ENCODE measurements around the gene ANXA1. TPM values are rescaled to one million over a fixed set of nuclear protein-coding genes. Genes with fewer than 3 reads are reported as not detected.

The ANXA1 gene
- total RNA-seq, 1 experiment from 2014 or later = 430 TPM

DNA sequence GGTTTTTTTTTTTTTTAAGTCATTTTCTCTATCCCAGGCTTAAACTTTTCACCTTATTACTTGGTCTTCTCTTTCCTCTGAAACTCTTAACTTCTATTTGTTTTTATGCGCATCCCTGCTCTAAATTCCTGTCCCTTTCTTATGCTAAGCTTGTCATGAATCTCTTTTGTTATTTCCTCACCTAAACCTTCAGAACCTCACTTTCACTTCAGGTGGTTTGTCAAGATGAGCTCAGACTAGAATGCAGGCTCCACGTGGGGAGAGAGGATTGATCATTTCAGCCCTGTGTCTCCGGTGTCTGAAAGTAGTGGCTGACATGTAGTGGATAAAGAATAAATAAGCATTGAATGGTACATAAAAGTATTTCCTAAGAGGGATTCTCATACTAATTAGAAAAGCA, 63.6 kb downstream of the ANXA1 start:
- POLR2A ChIA-PET (ENCODE audit: low non-redundant PET) = no interaction called here
- CTCF ChIA-PET = interaction anchor here (0.6 to 0.7 kb wide), 2 partner anchors 137 to 147 kb away, joined by 3 to 9 read pairs; no protein-coding TSS in a partner anchor

DNA sequence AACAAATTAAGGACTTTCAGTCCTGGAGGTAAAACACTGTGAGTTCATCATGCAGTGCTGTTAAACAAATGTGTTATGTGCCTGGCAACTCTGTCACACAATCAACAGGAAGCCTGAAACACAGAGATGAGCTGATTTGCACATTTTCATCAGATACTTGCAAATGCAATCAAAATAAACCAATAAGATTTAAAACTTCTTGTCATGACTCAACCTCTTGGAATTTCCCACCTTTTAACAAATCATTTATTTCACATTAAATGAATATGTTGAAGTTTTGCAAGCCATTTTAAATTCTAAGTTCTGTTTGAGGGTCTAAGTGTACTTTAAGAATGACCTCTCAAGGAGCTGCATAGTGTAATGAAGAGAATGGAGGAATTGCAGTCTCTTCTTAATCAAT, 64.4 kb downstream of the ANXA1 start:
- TF ChIP-seq, protein P1, sequence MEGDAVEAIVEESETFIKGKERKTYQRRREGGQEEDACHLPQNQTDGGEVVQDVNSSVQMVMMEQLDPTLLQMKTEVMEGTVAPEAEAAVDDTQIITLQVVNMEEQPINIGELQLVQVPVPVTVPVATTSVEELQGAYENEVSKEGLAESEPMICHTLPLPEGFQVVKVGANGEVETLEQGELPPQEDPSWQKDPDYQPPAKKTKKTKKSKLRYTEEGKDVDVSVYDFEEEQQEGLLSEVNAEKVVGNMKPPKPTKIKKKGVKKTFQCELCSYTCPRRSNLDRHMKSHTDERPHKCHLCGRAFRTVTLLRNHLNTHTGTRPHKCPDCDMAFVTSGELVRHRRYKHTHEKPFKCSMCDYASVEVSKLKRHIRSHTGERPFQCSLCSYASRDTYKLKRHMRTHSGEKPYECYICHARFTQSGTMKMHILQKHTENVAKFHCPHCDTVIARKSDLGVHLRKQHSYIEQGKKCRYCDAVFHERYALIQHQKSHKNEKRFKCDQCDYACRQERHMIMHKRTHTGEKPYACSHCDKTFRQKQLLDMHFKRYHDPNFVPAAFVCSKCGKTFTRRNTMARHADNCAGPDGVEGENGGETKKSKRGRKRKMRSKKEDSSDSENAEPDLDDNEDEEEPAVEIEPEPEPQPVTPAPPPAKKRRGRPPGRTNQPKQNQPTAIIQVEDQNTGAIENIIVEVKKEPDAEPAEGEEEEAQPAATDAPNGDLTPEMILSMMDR (conservative IDR thresholded peaks at IDR 0.05; ENCODE audit: low read depth, low read length) = no peak
- TF ChIP-seq EZH2 (IDR thresholded peaks at IDR 0.05; ENCODE audit: borderline replicate concordance, low read depth, low read length, poor library complexity, severe bottlenecking) = no peak
- DNase-seq (ENCODE audit: low spot score) = peak; percentile 7
- Histone ChIP-seq H3K4me3 (ENCODE audit: low read depth, low read length, poor library complexity, severe bottlenecking) (no peak overlapping the region), H3K27ac (ENCODE audit: low read depth, low read length, poor library complexity, severe bottlenecking) (no peak overlapping the region), H3K9me3 (ENCODE audit: low read depth, low read length, poor library complexity, severe bottlenecking) (no peaks in the 10 kb centered on the region), H3K4me1 (ENCODE audit: insufficient read depth, low read length, poor library complexity, severe bottlenecking) (no peaks in the 10 kb centered on the region), H3K36me3 (ENCODE audit: insufficient read depth, low read length, poor library complexity, severe bottlenecking) (no peaks in the 10 kb centered on the region), H3K27me3 (replicated peaks; ENCODE audit: insufficient read depth, low read depth, low read length, poor library complexity) (no peaks in the 10 kb centered on the region)
- ChIA-PET CTCF (no interaction called here), POLR2A (ENCODE audit: low non-redundant PET) (no interaction called here)
- BruUV-seq (replicated peaks) = no TSS peak
- intact Hi-C loops (cut with micrococcal nuclease; ENCODE audit: unreplicated experiment) = no loop called here

More for the DNA sequence above, 63.6 kb downstream of the ANXA1 start:
- no peak overlapping the region for H3K4me3 ChIP-seq (ENCODE audit: low read depth, low read length, poor library complexity, severe bottlenecking)
- no peaks in the 10 kb centered on the region for H3K27me3 ChIP-seq (replicated peaks; ENCODE audit: insufficient read depth, low read depth, low read length, poor library complexity)
- BruUV-seq (replicated peaks) = no TSS peak
- no peaks in the 10 kb centered on the region for H3K9me3 ChIP-seq (ENCODE audit: low read depth, low read length, poor library complexity, severe bottlenecking)
- H3K27ac ChIP-seq (ENCODE audit: low read depth, low read length, poor library complexity, severe bottlenecking) = no peak overlapping the region
- TF ChIP-seq, protein P1 (conservative IDR thresholded peaks at IDR 0.05; ENCODE audit: low read depth, low read length) = no peak
- no peak for TF ChIP-seq EZH2 (IDR thresholded peaks at IDR 0.05; ENCODE audit: borderline replicate concordance, low read depth, low read length, poor library complexity, severe bottlenecking)
- intact Hi-C loops (cut with micrococcal nuclease; ENCODE audit: unreplicated experiment) = no loop called here
- DNase-seq (ENCODE audit: low spot score) = no peak
- no peaks in the 10 kb centered on the region for H3K36me3 ChIP-seq (ENCODE audit: insufficient read depth, low read length, poor library complexity, severe bottlenecking)
- H3K4me1 ChIP-seq (ENCODE audit: insufficient read depth, low read length, poor library complexity, severe bottlenecking) = no peaks in the 10 kb centered on the region

Other genes starting within 250 kb of the ANXA1 start
- gene ALDH1A1, start 198.8 kb upstream of the ANXA1 start, total RNA-seq (2021) = 8.7 and 8.8 TPM in 2 replicates